K562 (cell line): ENCODE measurements around the gene PSMB7. TPM values are rescaled to one million over a fixed set of nuclear protein-coding genes. Genes with fewer than 3 reads are reported as not detected.

Experiments used
- ATAC-seq: fragments of 200-7000 bp; cut with Tn5 transposase; 3 replicates; pipeline ENCODE4 v1.9.1; 2020; ENCODE audit warnings: moderate library complexity
- BruUV-seq: library from RNA; stranded (reverse); fragments of 400-500 nt; replicated peaks from 2 replicates; lab custom pipeline; 2021; lab: Mats Ljungman, UMichigan
- CTCF ChIA-PET: fragments of 300-600 bp; formaldehyde crosslinking; extraction: SDS; loops from one replicate; lab custom pipeline; 2021; ENCODE audit warnings: low intra/inter-chr PET ratio; lab: Yijun Ruan, JAX
- POLR2A ChIA-PET: fragments of 300-600, 350-650 bp; sonication (Branson Sonifier 250); formaldehyde crosslinking; extraction: SDS; loops from one replicate; lab custom pipeline; 2021; ENCODE audit warnings: antibody characterized with exemption, inconsistent platforms; lab: Yijun Ruan, JAX
- DNase-seq, 4 experiments: peaks; one replicate each; pipeline versions ENCODE4 v3.0.0 to v3.0.0-alpha.2; 2011 to 2018; ENCODE audit warnings: low spot score in 3 of 4, mixed read lengths in 3 of 4; ENCODE audit errors: extremely low read depth in 1 of 4
- FAIRE-seq: peaks from 2 replicates; lab custom pipeline; 2011; peaks lifted over from hg19 to GRCh38; lab: Jason Lieb, UNC
- H2AFZ ChIP-seq: 2 replicates; pipeline ENCODE4 v1.6.0; 2011; ENCODE audit warnings: low read depth, low read length, control low read depth, inconsistent platforms
- H3K27ac ChIP-seq: fragments of 200-600 bp; 3 replicates; pipeline ENCODE4 v1.8.0; 2011; ENCODE audit warnings: low read depth, mild to moderate bottlenecking, control low read depth, inconsistent platforms, low read length, moderate library complexity, mixed read lengths; ENCODE audit errors: extremely low read depth
- H3K27me3 ChIP-seq, 2 experiments: fragments of 300-600 bp in 1 of 2; 2 replicates in 1 of 2; 3 replicates in 1 of 2; pipeline versions ENCODE4 v1.6.0 to v1.8.0; 2011; ENCODE audit warnings: inconsistent platforms in 2 of 2, low read length in 2 of 2, mild to moderate bottlenecking in 1 of 2, mixed read lengths in 1 of 2, moderate library complexity in 1 of 2; ENCODE audit not compliant: control insufficient read depth in 2 of 2, insufficient read depth in 2 of 2
- H3K36me3 ChIP-seq: fragments of 300-600 bp; 3 replicates; pipeline ENCODE4 v1.8.0; 2011; ENCODE audit warnings: mild to moderate bottlenecking, low read length, inconsistent platforms; ENCODE audit not compliant: control insufficient read depth, insufficient read depth
- H3K4me1 ChIP-seq, 2 experiments: fragments of 200-600 bp in 1 of 2; replicated peaks in 1 of 2; 2 replicates in 1 of 2; 3 replicates in 1 of 2; pipeline versions ENCODE4 v1.5.1 to v1.8.0; 2011; ENCODE audit warnings: inconsistent platforms in 2 of 2, low read length in 2 of 2, mild to moderate bottlenecking in 1 of 2, mixed read lengths in 1 of 2, moderate library complexity in 1 of 2; ENCODE audit not compliant: control insufficient read depth in 2 of 2, insufficient read depth in 2 of 2
- H3K4me2 ChIP-seq: 2 replicates; pipeline ENCODE4 v1.6.1; 2011; ENCODE audit warnings: low read length, control low read depth, inconsistent platforms, mixed read lengths; ENCODE audit not compliant: insufficient read depth
- H3K4me3 ChIP-seq: fragments of 200-600 bp; sonication (generic), shearing (Covaris generic); 2 replicates; pipeline ENCODE4 v1.5.1; 2016; ENCODE audit warnings: control low read depth, inconsistent platforms
- H3K79me2 ChIP-seq: fragments of 200-600 bp; 3 replicates; pipeline ENCODE4 v1.8.0; 2011; ENCODE audit warnings: low read length, inconsistent platforms; ENCODE audit not compliant: control insufficient read depth, insufficient read depth
- H3K9ac ChIP-seq, 2 experiments: 2 replicates each; pipeline versions ENCODE4 v1.6.0 to v1.6.1; 2011; ENCODE audit warnings: low read depth in 2 of 2, low read length in 2 of 2, control low read depth in 1 of 2, inconsistent platforms in 1 of 2, mild to moderate bottlenecking in 1 of 2, mixed read lengths in 1 of 2; ENCODE audit not compliant: insufficient read depth in 1 of 2
- H3K9me1 ChIP-seq: one replicate; pipeline ENCODE4 v1.6.0; 2011; ENCODE audit warnings: inconsistent platforms, mild to moderate bottlenecking, low read length, moderate library complexity; ENCODE audit not compliant: control insufficient read depth, insufficient read depth
- H3K9me3 ChIP-seq: replicated peaks from 2 replicates; pipeline ENCODE4 v1.5.1; 2011; ENCODE audit warnings: low read depth, low read length, inconsistent platforms; ENCODE audit not compliant: control insufficient read depth, insufficient read depth
- H4K20me1 ChIP-seq: replicated peaks from 2 replicates; pipeline ENCODE4 v1.6.1; 2011; ENCODE audit warnings: low read length, inconsistent platforms, mixed read lengths; ENCODE audit not compliant: control insufficient read depth, insufficient read depth
- CHD7 ChIP-seq: fragments of 200-600 bp; sonication (generic); IDR thresholded peaks from one replicate; pipeline ENCODE4 v1.6.1; 2012; ENCODE audit warnings: mild to moderate bottlenecking, low read depth, low read length, inconsistent platforms
- MAFF ChIP-seq: IDR thresholded peaks from 2 replicates; pipeline ENCODE4 v1.6.1; 2012; ENCODE audit warnings: low read length, improper control_type of control experiment
- WGBS: fragments of 100-300 bp; shearing (Covaris generic); methylation state at CpG from one replicate; pipeline ENCODE4 v1.1.6; 2016; ENCODE audit warnings: low coverage, mixed read lengths; ENCODE audit not compliant: insufficient coverage; ENCODE audit errors: missing lambda C conversion rate; 5-methylcytosine and 5-hydroxymethylcytosine counted together
- in situ Hi-C: fragments of 300-500 bp; cut with MboI; formaldehyde crosslinking; loops from 4 replicates; pipeline ENCODE4 v1.15.0; 2018; ENCODE audit warnings: inconsistent platforms, mixed read lengths
- intact Hi-C: fragments of 100-400 bp; cut with micrococcal nuclease; formaldehyde crosslinking; loops from 2 replicates; pipeline ENCODE4 v1.14.2; 2022
- polyA plus RNA-seq, 8 experiments: library from polyadenylated mRNA; depleted of rRNA in 4 of 8; stranded (reverse) in 5 of 8; unstranded in 3 of 8; fragments of >200 nt; fragmentation: Nextera tagmentation in 2 of 8; fragmentation: Illumina TruSeq in 1 of 8; extraction: Ambion mirVana in 2 of 8; extraction: Trizol in 1 of 8; gene quantifications; 2 replicates each; pipeline versions ENCODE4 v1.2.1 to v1.2.3, GENCODE V29; 2011 to 2014; ENCODE audit warnings: inconsistent platforms in 1 of 8, missing spikeins in 1 of 8
- total RNA-seq, 7 experiments: library from RNA; depleted of rRNA in 6 of 7; stranded (reverse); fragments of >200 nt in 6 of 7; fragmentation: Illumina TruSeq in 2 of 7; extraction: Trizol in 2 of 7; gene quantifications; 2 replicates each; pipeline versions ENCODE4 v1.2.1 to v1.2.3, GENCODE V29; 2011 to 2021; ENCODE audit warnings: low replicate concordance in 1 of 7

PSMB7 gene
- total and polyA plus RNA-seq, 9 of the 15 experiments (the other 6 are each of a cell fraction or from before 2014, with no cell fraction given), result 321 to 978 (median 407) TPM

- POLR2A ChIA-PET, result no interaction called here
- Histone ChIP-seq H4K20me1 (peaks cover 36% of the 10 kb centered on the region), H3K9me1 (no peaks in the 10 kb centered on the region), H2AFZ (no peak overlapping the region), H3K27me3 (peaks cover 5 to 36% of the 10 kb centered on the region in 2 experiments; a peak in 3 of 5 replicates), H3K4me1 (peaks cover 8 to 48% of the 10 kb centered on the region in 2 experiments), H3K27ac (no peak overlapping the region), H3K9me3 (no peaks in the 10 kb centered on the region), H3K9ac (no peak overlapping the region), H3K4me2 (no peak overlapping the region), H3K4me3 (no peak overlapping the region), H3K36me3 (no peaks in the 10 kb centered on the region), H3K79me2 (no peaks in the 10 kb centered on the region)
- FAIRE-seq, result no peak
- CTCF ChIA-PET, result no interaction called here
- in situ Hi-C loops (no loop called here), intact Hi-C loops (no loop called here)
- no TSS peak for BruUV-seq
- 30% methylated on average over 14 of the region's 35 CpGs for WGBS
- ATAC-seq, result peak; percentile 43; the same call in 2 of the 3 replicates
- DNase-seq, result peak in 3 of 4 experiments; percentile 30 to 79 (median 76)
- TF ChIP-seq MAFF (no peak), CHD7 (no peak)
Measured at GRCh38 chr9:124453586-124454191, 38.4 kb upstream of the PSMB7 start.
